Natural killer cell treated with Interleukin-12 subunit alpha and Interleukin-12 subunit beta and Interleukin-15 and Interleukin-18, amount 100 ng/mL, for 72 hours (primary cell): Measurements from ENCODE around the gene SPEN. TPM values are rescaled to one million over a fixed set of nuclear protein-coding genes. Genes with fewer than 3 reads are reported as not detected.

Experiments
- ATAC-seq, 2 donors: fragments of 150-1000 bp; cut with Tn5 transposase in 1 of 2; sonication (Bioruptor Pico), chemical (Tn5 transposase) in 1 of 2; 2 replicates each; pipeline ENCODE4 v1.10.0; 2021
- DNase-seq: peaks from one replicate; pipeline ENCODE4 v3.0.0; 2022; ENCODE audit warnings: low spot score
- H3K27ac Mint-ChIP-seq, 2 donors: 1 replicate in 1 of 2; 2 replicates in 1 of 2; pipeline ENCODE4 v1.8.0; 2022; ENCODE audit warnings: mixed read lengths in 2 of 2, mild to moderate bottlenecking in 1 of 2, moderate library complexity in 1 of 2
- H3K27me3 Mint-ChIP-seq, 2 donors: 1 replicate in 1 of 2; 2 replicates in 1 of 2; pipeline ENCODE4 v1.8.0; 2022; ENCODE audit warnings: mixed read lengths in 2 of 2
- H3K36me3 Mint-ChIP-seq: one replicate; pipeline ENCODE4 v1.8.0; 2022; ENCODE audit warnings: mixed read lengths
- H3K4me1 Mint-ChIP-seq, 2 donors: 1 replicate in 1 of 2; 2 replicates in 1 of 2; pipeline ENCODE4 v1.8.0; 2022; ENCODE audit warnings: low read depth in 2 of 2, mixed read lengths in 2 of 2, mild to moderate bottlenecking in 1 of 2
- H3K4me3 Mint-ChIP-seq: one replicate; pipeline ENCODE4 v1.8.0; 2022; ENCODE audit warnings: mixed read lengths
- H3K9me3 Mint-ChIP-seq: 2 replicates; pipeline ENCODE4 v1.8.0; 2022; ENCODE audit warnings: mixed read lengths
- total RNA-seq, 2 donors: library from RNA; stranded (reverse); gene quantifications; one replicate each; pipeline ENCODE4 v1.2.3, GENCODE V29; 2022

The SPEN gene
- total RNA-seq, 2 donors from 2014 or later: 58.6 to 92.4 TPM

GRCh38 chr1:15950302-15950701 is 102.8 kb downstream of the SPEN start:
- Mint-ChIP-seq H3K4me1 (peaks cover 69 to 73% of the 10 kb centered on the region in 2 donors), H3K9me3 (no peaks in the 10 kb centered on the region), H3K27me3 (no peaks in the 10 kb centered on the region), H3K4me3 (peak overlapping the region; percentile 85), H3K27ac (peak overlapping the region; percentile 88 to 92), H3K36me3 (no peaks in the 10 kb centered on the region)
- DNase-seq (no peak), ATAC-seq (no peak)

DNA sequence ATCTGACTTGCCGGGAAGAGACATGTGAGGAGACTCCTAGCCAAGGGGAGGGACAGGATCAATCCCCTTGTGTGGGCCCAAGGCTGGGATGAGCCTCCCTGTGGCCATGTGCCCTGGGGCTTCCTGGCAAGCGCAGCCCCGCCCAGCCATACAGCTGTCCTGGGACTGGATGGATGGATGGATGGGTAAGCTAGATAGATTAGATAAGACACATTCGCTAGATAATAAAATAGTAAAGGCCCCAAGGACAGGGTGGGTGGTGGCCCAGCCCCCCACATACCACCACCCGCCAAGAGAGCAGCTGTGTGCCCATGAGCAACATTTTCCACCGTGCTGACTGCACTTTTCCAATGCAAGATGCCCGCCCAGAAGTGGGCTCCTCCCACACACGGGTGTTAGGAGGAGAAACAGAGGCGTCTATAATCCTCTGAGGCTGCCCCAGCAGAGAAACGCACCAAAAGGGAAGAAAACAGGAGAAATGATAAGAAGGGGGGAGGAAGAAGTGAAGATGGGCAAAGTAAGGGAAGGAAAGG is 103.3 kb downstream of the SPEN start:
- Mint-ChIP-seq H3K27ac (peak overlapping the region; percentile 88 to 92), H3K27me3 (no peaks in the 10 kb centered on the region), H3K9me3 (no peaks in the 10 kb centered on the region), H3K4me1 (peaks cover 71 to 74% of the 10 kb centered on the region in 2 donors), H3K36me3 (no peaks in the 10 kb centered on the region), H3K4me3 (peak overlapping the region; percentile 85)
- DNase-seq (no peak), ATAC-seq (no peak)

DNA sequence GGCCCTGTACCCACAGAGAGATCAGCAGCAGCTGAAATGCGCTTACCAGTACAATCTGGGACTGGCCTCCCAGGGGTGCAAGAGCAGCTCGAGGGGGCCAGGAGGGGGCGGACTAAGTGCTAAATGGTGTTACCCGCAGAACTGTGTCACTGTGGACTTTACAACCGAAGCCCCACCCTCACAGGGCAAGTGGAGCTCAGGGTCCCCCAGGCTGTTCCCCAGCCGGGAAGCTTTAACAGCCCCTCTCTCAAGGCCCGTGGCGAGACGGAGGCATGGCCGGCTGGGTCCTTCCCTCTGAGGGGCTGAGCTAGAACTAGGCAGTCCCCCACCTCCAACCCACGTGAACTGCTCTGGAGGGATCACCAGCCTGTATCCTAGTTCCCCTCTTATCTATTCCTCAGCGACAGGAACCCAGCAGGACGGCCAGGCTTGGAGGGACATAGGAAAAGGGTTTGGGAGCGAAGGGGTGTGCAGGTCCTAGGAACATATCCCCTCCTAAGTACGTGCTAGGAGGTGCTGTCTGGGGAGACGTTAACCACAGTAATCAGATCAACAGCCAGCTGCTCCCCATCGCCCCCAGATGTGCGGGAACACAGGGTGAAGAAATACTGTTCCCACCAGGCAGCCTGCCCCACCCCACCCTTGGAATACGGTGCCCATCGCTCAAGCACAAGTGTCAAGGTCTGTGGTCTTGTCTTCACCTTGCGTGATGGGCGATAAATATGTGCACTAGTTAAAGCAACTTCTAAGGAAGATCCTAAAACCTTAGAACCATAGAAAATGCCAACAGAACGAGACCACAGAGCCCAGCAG is 104.0 kb downstream of the SPEN start:
- ATAC-seq: peak in 1 of 2 donors; percentile 28
- H3K27ac Mint-ChIP-seq: peak overlapping the region; percentile 88 to 92
- H3K36me3 Mint-ChIP-seq: peaks cover 3% of the 10 kb centered on the region

DNA sequence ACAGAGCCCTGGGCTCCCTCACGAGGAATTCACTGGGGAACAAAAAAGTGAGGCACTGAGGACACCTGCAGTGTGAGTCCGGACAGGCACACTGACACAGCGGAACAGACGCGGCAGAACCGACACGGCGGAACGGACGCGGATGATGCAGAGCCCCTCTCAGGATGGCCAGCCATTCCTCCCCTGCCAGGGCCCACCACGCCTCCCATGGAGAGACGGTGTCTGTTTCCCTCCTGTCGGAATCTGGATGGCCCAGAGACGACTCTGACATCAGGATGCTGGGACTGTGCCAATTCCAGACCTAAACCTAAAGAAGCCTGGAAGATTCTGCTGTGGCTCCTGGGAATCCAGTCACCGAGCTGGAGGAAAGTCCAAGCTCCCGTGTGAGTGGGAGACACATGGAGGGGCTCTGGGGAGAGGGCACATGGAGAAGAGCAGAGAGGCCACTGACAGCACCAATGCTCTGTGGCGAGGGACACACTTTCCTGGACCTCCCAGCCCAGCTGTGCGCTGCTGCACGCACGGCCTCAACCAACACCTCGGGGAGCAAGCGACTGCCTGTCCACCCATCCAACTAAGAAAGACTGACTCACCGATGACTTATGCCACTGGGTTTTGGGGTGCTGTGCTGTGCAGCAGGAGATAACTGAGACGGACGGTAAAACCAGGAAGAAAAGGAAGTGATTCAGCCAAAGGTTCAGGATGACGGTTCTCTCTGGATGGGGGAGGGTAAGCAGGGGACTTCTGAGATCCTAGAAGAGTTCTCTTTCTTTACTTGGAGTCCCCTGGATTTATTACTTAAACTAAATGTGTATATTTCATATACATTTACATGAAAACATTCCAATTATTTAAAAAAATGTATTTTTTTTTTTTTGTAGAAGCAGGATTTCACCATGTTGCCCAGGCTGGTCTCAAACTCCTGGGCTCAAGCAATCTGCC is 105.1 kb downstream of the SPEN start:
- Mint-ChIP-seq H3K9me3 (no peaks in the 10 kb centered on the region), H3K27me3 (no peaks in the 10 kb centered on the region), H3K4me3 (peak overlapping the region; percentile 65), H3K36me3 (peaks cover 10% of the 10 kb centered on the region), H3K27ac (peak overlapping the region; percentile 88 to 92), H3K4me1 (peaks cover 74 to 79% of the 10 kb centered on the region in 2 donors)
- DNase-seq (no peak), ATAC-seq (no peak)

More for the DNA sequence above, 104.0 kb downstream of the SPEN start:
- Mint-ChIP-seq H3K27me3 (no peaks in the 10 kb centered on the region), H3K4me3 (peak overlapping the region; percentile 85), H3K9me3 (no peaks in the 10 kb centered on the region), H3K4me1 (peaks cover 73 to 76% of the 10 kb centered on the region in 2 donors)
- no peak for DNase-seq

DNA sequence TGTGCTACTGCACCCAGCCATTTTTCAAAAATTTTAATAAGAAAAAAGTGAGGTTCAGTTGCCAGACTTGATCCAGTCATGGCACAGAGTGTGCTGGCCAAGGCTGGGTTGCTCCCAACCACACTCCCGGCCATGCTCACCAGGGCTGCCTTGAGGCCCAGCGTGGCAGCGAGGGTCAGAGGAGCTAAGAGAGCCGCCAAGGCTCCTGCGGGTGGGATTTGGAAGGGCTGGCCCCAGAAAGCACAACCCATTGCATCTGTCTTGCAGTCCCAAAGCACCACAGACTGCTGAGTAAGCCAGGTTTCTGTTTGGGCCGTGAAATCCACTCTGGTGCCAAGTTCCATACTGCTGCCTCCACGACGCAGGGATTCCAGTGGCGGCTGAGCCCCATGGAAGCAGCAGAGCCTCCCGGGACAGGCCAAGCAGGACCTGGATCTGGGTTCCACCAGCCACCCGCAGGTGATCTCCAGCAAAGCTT is 105.8 kb downstream of the SPEN start:
- H3K4me3 Mint-ChIP-seq: peak overlapping the region; percentile 22
- H3K9me3 Mint-ChIP-seq: no peaks in the 10 kb centered on the region
- ATAC-seq: no peak
- no peaks in the 10 kb centered on the region for H3K27me3 Mint-ChIP-seq
- peak overlapping the region; percentile 23 to 92 for H3K27ac Mint-ChIP-seq
- DNase-seq: no peak
- H3K4me1 Mint-ChIP-seq: peaks cover 72 to 76% of the 10 kb centered on the region in 2 donors
- peaks cover 13% of the 10 kb centered on the region for H3K36me3 Mint-ChIP-seq

GRCh38 chr1:15953791-15954241 is 106.3 kb downstream of the SPEN start:
- DNase-seq (no peak), ATAC-seq (no peak)
- Mint-ChIP-seq H3K36me3 (peaks cover 13% of the 10 kb centered on the region), H3K4me1 (peaks cover 72 to 74% of the 10 kb centered on the region in 2 donors), H3K9me3 (no peaks in the 10 kb centered on the region), H3K27ac (peak overlapping the region; percentile 23 to 92), H3K4me3 (peak overlapping the region; percentile 22), H3K27me3 (no peaks in the 10 kb centered on the region)

- Mint-ChIP-seq H3K4me1 (peaks cover 69 to 70% of the 10 kb centered on the region in 2 donors), H3K9me3 (no peaks in the 10 kb centered on the region), H3K36me3 (peaks cover 13% of the 10 kb centered on the region), H3K27me3 (no peaks in the 10 kb centered on the region), H3K4me3 (no peak overlapping the region), H3K27ac (peak overlapping the region in 1 of 2 donors; percentile 49)
- DNase-seq (no peak), ATAC-seq (no peak)
Measured at GRCh38 chr1:15954316-15954715, 106.8 kb downstream of the SPEN start.

- Mint-ChIP-seq H3K4me1 (peaks cover 64 to 65% of the 10 kb centered on the region in 2 donors), H3K27me3 (no peaks in the 10 kb centered on the region), H3K27ac (peak overlapping the region; percentile 38 to 49), H3K9me3 (no peaks in the 10 kb centered on the region), H3K4me3 (no peak overlapping the region), H3K36me3 (peaks cover 13% of the 10 kb centered on the region)
- no peak for ATAC-seq
- DNase-seq: no peak
Measured at GRCh38 chr1:15955552-15955951, 108.0 kb downstream of the SPEN start.

DNA sequence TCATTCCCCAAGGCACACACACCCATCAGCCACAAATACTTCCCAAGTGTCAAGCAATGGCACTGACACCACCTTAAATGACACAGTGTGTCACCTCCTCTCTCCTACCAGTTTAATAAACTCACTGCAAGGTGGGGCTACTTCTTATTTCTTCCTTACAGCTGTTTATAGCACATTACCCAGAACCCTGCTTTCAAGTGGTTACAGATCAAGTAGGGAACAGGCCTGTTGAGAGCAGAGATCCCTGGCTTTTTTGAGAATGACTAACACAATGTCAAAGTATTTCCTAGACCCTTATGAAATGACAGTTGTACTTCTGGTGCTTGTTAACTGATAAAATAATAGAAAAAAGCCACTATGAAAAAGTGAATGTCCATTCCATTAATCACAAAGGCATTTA is 108.6 kb downstream of the SPEN start:
- Mint-ChIP-seq H3K9me3 (no peaks in the 10 kb centered on the region), H3K36me3 (peaks cover 13% of the 10 kb centered on the region), H3K27ac (peak overlapping the region; percentile 38 to 49), H3K4me3 (no peak overlapping the region), H3K27me3 (no peaks in the 10 kb centered on the region), H3K4me1 (peaks cover 60% of the 10 kb centered on the region in 2 donors)
- no peak for DNase-seq
- no peak for ATAC-seq

GRCh38 chr1:15957221-15958095 is 110.0 kb downstream of the SPEN start:
- Mint-ChIP-seq H3K27ac (peak overlapping the region; percentile 38 to 49), H3K9me3 (no peaks in the 10 kb centered on the region), H3K27me3 (no peaks in the 10 kb centered on the region), H3K4me3 (no peak overlapping the region), H3K4me1 (peaks cover 52 to 54% of the 10 kb centered on the region in 2 donors), H3K36me3 (peaks cover 13% of the 10 kb centered on the region)
- ATAC-seq: no peak
- no peak for DNase-seq

DNA sequence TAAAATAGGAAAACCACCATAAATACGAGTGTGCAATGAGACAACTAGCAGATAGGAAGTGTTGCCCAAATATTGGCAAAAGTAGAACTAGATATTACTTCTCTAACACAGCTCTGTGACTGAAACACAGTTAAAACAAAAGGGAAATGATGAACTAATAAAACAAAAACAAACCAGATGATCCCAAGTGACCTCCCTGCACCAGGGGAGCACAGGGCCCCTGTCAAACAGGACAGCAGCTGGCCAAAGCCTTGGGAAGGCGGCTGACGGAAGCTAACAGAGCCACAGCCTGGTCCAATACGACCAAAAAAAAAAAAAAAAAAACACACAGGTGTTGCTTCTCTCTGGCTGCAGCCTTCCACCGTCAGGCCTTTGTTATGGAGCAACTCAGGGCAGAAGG is 110.6 kb downstream of the SPEN start:
- H3K4me3 Mint-ChIP-seq: no peak overlapping the region
- ATAC-seq (no peak), DNase-seq (no peak)
- no peaks in the 10 kb centered on the region for H3K9me3 Mint-ChIP-seq
- peaks cover 13% of the 10 kb centered on the region for H3K36me3 Mint-ChIP-seq
- peaks cover 49 to 51% of the 10 kb centered on the region in 2 donors for H3K4me1 Mint-ChIP-seq
- H3K27me3 Mint-ChIP-seq: no peaks in the 10 kb centered on the region
- H3K27ac Mint-ChIP-seq: peak overlapping the region; percentile 38 to 49

DNA sequence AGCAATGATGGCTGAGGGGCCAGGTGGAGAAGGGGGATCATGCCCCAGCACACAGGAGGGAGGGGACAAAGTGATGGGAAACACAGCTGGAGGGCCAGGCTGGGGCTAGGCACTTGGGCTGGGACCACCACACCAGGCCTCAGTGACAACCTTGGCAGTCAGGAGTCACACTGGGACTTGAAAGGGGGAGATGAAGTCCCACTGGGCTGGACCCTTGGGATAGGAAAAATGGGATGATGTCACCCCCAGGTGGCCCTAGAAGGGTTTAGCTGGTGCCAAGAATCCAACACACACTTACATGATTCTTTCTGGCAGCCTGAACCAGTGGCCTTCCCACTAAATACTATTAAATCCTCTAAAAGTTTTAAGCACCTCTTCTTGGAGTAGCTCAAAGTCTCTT is 111.3 kb downstream of the SPEN start:
- no peak for DNase-seq
- Mint-ChIP-seq H3K36me3 (peaks cover 13% of the 10 kb centered on the region), H3K4me1 (peaks cover 52 to 54% of the 10 kb centered on the region in 2 donors), H3K27ac (peak overlapping the region in 1 of 2 donors; percentile 49), H3K4me3 (no peak overlapping the region), H3K9me3 (no peaks in the 10 kb centered on the region), H3K27me3 (no peaks in the 10 kb centered on the region)
- no peak for ATAC-seq
